Endothelial cell of umbilical vein (primary cell): Measurements from ENCODE around the gene SIDT1. TPM values are rescaled to one million over a fixed set of nuclear protein-coding genes. Genes with fewer than 3 reads are reported as not detected.

Experiments used
- BruUV-seq: library from RNA; stranded (reverse); fragments of 400-500 nt; replicated peaks from 2 replicates; lab custom pipeline; 2021; lab: Mats Ljungman, UMichigan
- CTCF ChIA-PET: fragments of 300-600, 350-600 bp; sonication (Branson Sonifier 250); formaldehyde crosslinking; loops from one replicate; lab custom pipeline; 2021; ENCODE audit warnings: antibody characterized with exemption, inconsistent platforms; lab: Charles Lee
- POLR2A ChIA-PET: fragments of 300-600, 350-600 bp; sonication (Branson Sonifier 250); formaldehyde crosslinking; loops from one replicate; lab custom pipeline; 2021; ENCODE audit warnings: antibody characterized with exemption, inconsistent platforms; lab: Charles Lee
- DNase-seq: peaks from one replicate; pipeline ENCODE4 v3.0.0-alpha.2; 2011; ENCODE audit warnings: low read depth, low spot score
- FAIRE-seq: peaks from 2 replicates; lab custom pipeline; 2011; peaks lifted over from hg19 to GRCh38; lab: Jason Lieb, UNC
- H2AFZ ChIP-seq: 2 replicates; pipeline ENCODE4 v1.6.0; 2012; ENCODE audit warnings: low read depth, low read length, control low read depth, inconsistent platforms
- H3K27ac ChIP-seq: 2 replicates; pipeline ENCODE4 v1.5.1; 2011; ENCODE audit warnings: low read depth, mild to moderate bottlenecking, control low read depth, low read length, moderate library complexity; ENCODE audit not compliant: insufficient read depth
- H3K27me3 ChIP-seq, 2 experiments: 2 replicates each; pipeline versions ENCODE4 v1.6.0 to v1.6.1; 2011; ENCODE audit warnings: low read length in 2 of 2, mixed read lengths in 1 of 2; ENCODE audit not compliant: control insufficient read depth in 2 of 2, insufficient read depth in 2 of 2
- H3K36me3 ChIP-seq, 2 experiments: 2 replicates in 1 of 2; 3 replicates in 1 of 2; pipeline ENCODE4 v1.5.1; 2011; ENCODE audit warnings: low read length in 2 of 2, mild to moderate bottlenecking in 1 of 2, moderate library complexity in 1 of 2; ENCODE audit not compliant: control insufficient read depth in 2 of 2, insufficient read depth in 2 of 2; ENCODE audit errors: extremely low read depth in 1 of 2
- H3K4me1 ChIP-seq: 3 replicates; pipeline ENCODE4 v1.5.1; 2011; ENCODE audit warnings: mild to moderate bottlenecking, low read length; ENCODE audit not compliant: control insufficient read depth, insufficient read depth; ENCODE audit errors: extremely low read depth
- H3K4me2 ChIP-seq: 2 replicates; pipeline ENCODE4 v1.6.1; 2011; ENCODE audit warnings: low read length, control low read depth, mixed read lengths; ENCODE audit not compliant: insufficient read depth
- H3K4me3 ChIP-seq, 3 experiments: fragments of 200-600 bp in 1 of 3; sonication (generic), shearing (Covaris generic) in 1 of 3; replicated peaks in 1 of 3; 2 replicates each; pipeline ENCODE4 v1.5.1; 2011 to 2016; ENCODE audit warnings: control low read depth in 3 of 3, low read length in 3 of 3, mild to moderate bottlenecking in 2 of 3, inconsistent platforms in 1 of 3, low read depth in 1 of 3, moderate library complexity in 1 of 3; ENCODE audit not compliant: insufficient read depth in 1 of 3
- H3K79me2 ChIP-seq: 2 replicates; pipeline ENCODE4 v1.6.0; 2012; ENCODE audit warnings: low read length, inconsistent platforms; ENCODE audit not compliant: control insufficient read depth, insufficient read depth
- H3K9ac ChIP-seq: replicated peaks from 2 replicates; pipeline ENCODE3; 2011; ENCODE audit warnings: low read length, control low read depth; ENCODE audit not compliant: insufficient read depth; ENCODE audit errors: extremely low read depth
- H3K9me1 ChIP-seq: replicated peaks from 3 replicates; pipeline ENCODE4 v1.6.0; 2011; ENCODE audit warnings: mild to moderate bottlenecking, low read length; ENCODE audit not compliant: control insufficient read depth, insufficient read depth; ENCODE audit errors: extremely low read depth
- H3K9me3 ChIP-seq: replicated peaks from 2 replicates; pipeline ENCODE4 v1.5.1; 2012; ENCODE audit warnings: low read length, inconsistent platforms; ENCODE audit not compliant: control insufficient read depth, insufficient read depth
- H4K20me1 ChIP-seq: replicated peaks from 2 replicates; pipeline ENCODE3; 2011; ENCODE audit warnings: mild to moderate bottlenecking, low read length; ENCODE audit not compliant: control insufficient read depth, insufficient read depth; ENCODE audit errors: extremely low read depth
- EZH2 ChIP-seq: IDR thresholded peaks from 2 replicates; pipeline ENCODE4 v1.6.1; 2012; ENCODE audit warnings: borderline replicate concordance, low read depth, mild to moderate bottlenecking, moderate library complexity, low read length, inconsistent platforms; ENCODE audit not compliant: severe bottlenecking
- FOS ChIP-seq: IDR thresholded peaks from 2 replicates; pipeline ENCODE4 v1.6.1; 2011; ENCODE audit warnings: mild to moderate bottlenecking, low read length, moderate library complexity, borderline replicate concordance; ENCODE audit not compliant: insufficient read depth
- GATA2 ChIP-seq: IDR thresholded peaks from 2 replicates; pipeline ENCODE4 v1.7.0; 2011; ENCODE audit warnings: low read depth, mild to moderate bottlenecking, moderate library complexity, mixed read lengths, low read length; ENCODE audit not compliant: insufficient read length, insufficient read depth
- JUN ChIP-seq: IDR thresholded peaks from 2 replicates; pipeline ENCODE4 v1.6.1; 2011; ENCODE audit warnings: borderline replicate concordance, low read depth; ENCODE audit not compliant: insufficient read length, insufficient read depth
- MYC ChIP-seq: IDR thresholded peaks from one replicate; pipeline ENCODE4 v1.6.1; 2011; ENCODE audit warnings: mild to moderate bottlenecking, low read depth, low read length
- POLR2A ChIP-seq: IDR thresholded peaks from 2 replicates; pipeline ENCODE4 v1.6.1; 2012; ENCODE audit warnings: low read depth, mild to moderate bottlenecking, control low read depth, low read length
- POLR2AphosphoS5 ChIP-seq: IDR thresholded peaks from 2 replicates; pipeline ENCODE4 v1.6.1; 2012; ENCODE audit warnings: low read depth, mild to moderate bottlenecking, control low read depth, low read length, moderate library complexity; ENCODE audit not compliant: insufficient read depth
- dilution Hi-C: fragments of 300-500 bp; cut with MboI; formaldehyde crosslinking; loops from one replicate; pipeline ENCODE4 v1.15.0; 2019; ENCODE audit warnings: low sequenced_read_pairs; ENCODE audit not compliant: extremely low pct_ligation_motif_present
- intact Hi-C: fragments of 100-400 bp; cut with micrococcal nuclease; formaldehyde crosslinking; loops from one replicate; pipeline ENCODE4 v1.10.0; 2022
- polyA plus RNA-seq, 4 experiments: library from polyadenylated mRNA; depleted of rRNA in 3 of 4; stranded (reverse) in 3 of 4; unstranded in 1 of 4; fragments of >200 nt; gene quantifications; 2 replicates each; pipeline versions ENCODE4 v1.2.1 to v1.2.3, GENCODE V29; 2011 to 2012; ENCODE audit warnings: missing spikeins in 1 of 4
- total RNA-seq: library from RNA; stranded (reverse); gene quantifications from 2 replicates; pipeline ENCODE4 v1.2.3, GENCODE V29; 2021
- TF ChIP-seq, protein P1 (sequence below): IDR thresholded peaks from 2 replicates; pipeline ENCODE4 v1.6.1; 2011; ENCODE audit not compliant: insufficient read depth, insufficient read length
- TF ChIP-seq, protein P2 (sequence below), 2 donors: IDR thresholded peaks; 1 replicate in 1 of 2; 2 replicates in 1 of 2; pipeline ENCODE4 v1.5.1; 2011; ENCODE audit warnings: low read length in 2 of 2, mild to moderate bottlenecking in 2 of 2, moderate library complexity in 2 of 2, control low read depth in 1 of 2, inconsistent platforms in 1 of 2, low read depth in 1 of 2; ENCODE audit not compliant: insufficient read depth in 1 of 2; ENCODE audit errors: extremely low read depth in 1 of 2

The SIDT1 gene
- total and polyA plus RNA-seq, 2 donors (not counting 3 experiments of a cell fraction or from before 2014, with no cell fraction given) = 0.07 TPM; not detected in 1

DNA sequence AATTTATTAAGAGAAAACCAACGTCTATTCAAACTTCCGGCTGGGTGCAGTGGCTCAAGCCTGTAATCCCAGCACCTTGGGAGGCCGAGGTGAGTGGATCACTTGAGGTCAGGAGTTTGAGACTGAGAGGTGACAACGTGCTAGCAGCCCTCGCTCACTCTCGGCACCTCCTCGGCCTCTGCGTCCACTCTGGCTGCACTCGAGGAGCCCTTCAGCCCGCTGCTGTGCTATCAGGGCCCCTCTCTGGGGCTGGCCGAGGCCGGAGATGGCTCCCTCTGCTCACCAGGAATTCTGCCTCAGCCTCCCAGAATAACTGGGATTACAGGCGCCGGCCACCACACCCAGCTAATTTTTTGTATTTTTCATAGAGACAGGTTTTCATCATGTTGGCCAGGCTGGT lies 105.4 kb downstream of the SIDT1 start:
- no peaks in the 10 kb centered on the region for H3K9me1 ChIP-seq
- H4K20me1 ChIP-seq = no peaks in the 10 kb centered on the region
- H3K36me3 ChIP-seq = no peaks in the 10 kb centered on the region
- POLR2A ChIA-PET = no interaction called here
- TF ChIP-seq, protein P1, sequence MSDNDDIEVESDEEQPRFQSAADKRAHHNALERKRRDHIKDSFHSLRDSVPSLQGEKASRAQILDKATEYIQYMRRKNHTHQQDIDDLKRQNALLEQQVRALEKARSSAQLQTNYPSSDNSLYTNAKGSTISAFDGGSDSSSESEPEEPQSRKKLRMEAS = no peak
- TF ChIP-seq, protein P2, sequence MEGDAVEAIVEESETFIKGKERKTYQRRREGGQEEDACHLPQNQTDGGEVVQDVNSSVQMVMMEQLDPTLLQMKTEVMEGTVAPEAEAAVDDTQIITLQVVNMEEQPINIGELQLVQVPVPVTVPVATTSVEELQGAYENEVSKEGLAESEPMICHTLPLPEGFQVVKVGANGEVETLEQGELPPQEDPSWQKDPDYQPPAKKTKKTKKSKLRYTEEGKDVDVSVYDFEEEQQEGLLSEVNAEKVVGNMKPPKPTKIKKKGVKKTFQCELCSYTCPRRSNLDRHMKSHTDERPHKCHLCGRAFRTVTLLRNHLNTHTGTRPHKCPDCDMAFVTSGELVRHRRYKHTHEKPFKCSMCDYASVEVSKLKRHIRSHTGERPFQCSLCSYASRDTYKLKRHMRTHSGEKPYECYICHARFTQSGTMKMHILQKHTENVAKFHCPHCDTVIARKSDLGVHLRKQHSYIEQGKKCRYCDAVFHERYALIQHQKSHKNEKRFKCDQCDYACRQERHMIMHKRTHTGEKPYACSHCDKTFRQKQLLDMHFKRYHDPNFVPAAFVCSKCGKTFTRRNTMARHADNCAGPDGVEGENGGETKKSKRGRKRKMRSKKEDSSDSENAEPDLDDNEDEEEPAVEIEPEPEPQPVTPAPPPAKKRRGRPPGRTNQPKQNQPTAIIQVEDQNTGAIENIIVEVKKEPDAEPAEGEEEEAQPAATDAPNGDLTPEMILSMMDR (IDR thresholded peaks at IDR 0.05; ENCODE audit: extremely low read depth in 1 of 2, insufficient read depth in 1 of 2, low read depth in 1 of 2, low read length in 2 of 2) = no peak
- no peak for TF ChIP-seq GATA2
- H3K4me3 ChIP-seq = no peak overlapping the region
- H3K27me3 ChIP-seq = peaks cover 0 to 2% of the 10 kb centered on the region in 2 experiments
- intact Hi-C loops (no loop called here), dilution Hi-C loops (no loop called here)
- no peak overlapping the region for H3K9ac ChIP-seq
- no peaks in the 10 kb centered on the region for H3K9me3 ChIP-seq
- no peak overlapping the region for H2AFZ ChIP-seq
- no TSS peak for BruUV-seq
- FAIRE-seq = no peak
- no peak overlapping the region for H3K4me2 ChIP-seq
- CTCF ChIA-PET = no interaction called here
- no peak overlapping the region for H3K27ac ChIP-seq
- DNase-seq = no peak
- H3K79me2 ChIP-seq = no peaks in the 10 kb centered on the region
- H3K4me1 ChIP-seq = no peaks in the 10 kb centered on the region

DNA sequence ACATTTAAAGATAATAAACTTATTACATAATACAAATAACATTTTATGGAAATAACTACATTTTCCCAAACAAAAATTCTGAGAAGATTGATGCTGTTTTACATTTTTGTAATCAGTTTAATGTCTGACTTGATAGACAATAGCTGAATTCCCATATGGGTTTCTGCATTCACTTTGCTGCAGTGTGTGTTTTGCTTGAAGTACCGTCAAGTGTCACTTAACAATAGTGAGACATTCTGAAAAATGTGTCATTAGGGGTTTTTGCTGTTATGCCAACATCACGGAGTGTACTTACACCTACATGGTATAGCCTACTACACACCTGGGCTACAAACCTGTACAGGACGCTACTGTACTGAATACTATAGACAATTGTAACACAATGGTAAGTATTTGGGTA lies 106.6 kb downstream of the SIDT1 start:
- H3K27ac ChIP-seq = no peak overlapping the region
- intact Hi-C loops (no loop called here), dilution Hi-C loops (no loop called here)
- H3K4me1 ChIP-seq = no peaks in the 10 kb centered on the region
- H3K9ac ChIP-seq = no peak overlapping the region
- H3K79me2 ChIP-seq = no peaks in the 10 kb centered on the region
- no peaks in the 10 kb centered on the region for H4K20me1 ChIP-seq
- no peak overlapping the region for H2AFZ ChIP-seq
- no peak for TF ChIP-seq EZH2
- no peak for TF ChIP-seq GATA2
- TF ChIP-seq JUN = no peak
- no peak for TF ChIP-seq FOS
- no peak for TF ChIP-seq POLR2A
- TF ChIP-seq, protein P2 (IDR thresholded peaks at IDR 0.05; ENCODE audit: extremely low read depth in 1 of 2, insufficient read depth in 1 of 2, low read depth in 1 of 2, low read length in 2 of 2) = no peak
- TF ChIP-seq POLR2AphosphoS5 = no peak
- TF ChIP-seq MYC = no peak
- TF ChIP-seq, protein P1 = no peak
- no peaks in the 10 kb centered on the region for H3K36me3 ChIP-seq
- BruUV-seq = no TSS peak
- no peaks in the 10 kb centered on the region for H3K9me1 ChIP-seq
- H3K4me3 ChIP-seq = no peak overlapping the region
- no peak overlapping the region for H3K4me2 ChIP-seq
- POLR2A ChIA-PET = no interaction called here
- CTCF ChIA-PET = interaction anchor here (1.3 kb wide), 1 partner anchor 12 kb away, joined by 3 read pairs; no protein-coding TSS in a partner anchor
- DNase-seq = no peak
- no peaks in the 10 kb centered on the region for H3K9me3 ChIP-seq
- no peak for FAIRE-seq
- peaks cover 0 to 2% of the 10 kb centered on the region in 2 experiments for H3K27me3 ChIP-seq
